H1 (cell line): ENCODE results near the gene FHIT. TPM values are rescaled to one million over a fixed set of nuclear protein-coding genes. Genes with fewer than 3 reads are reported as not detected.

Source experiments
- CREB1 ChIP-seq: IDR thresholded peaks from 2 replicates; pipeline ENCODE4 v1.6.1; 2012; ENCODE audit warnings: inconsistent platforms
- SIRT6 ChIP-seq: IDR thresholded peaks from one replicate; pipeline ENCODE4 v1.7.1; 2012; ENCODE audit warnings: low read length, inconsistent platforms
- TAF7 ChIP-seq: optimal IDR thresholded peaks from 2 replicates; pipeline ENCODE3; 2011; ENCODE audit warnings: low read depth, mild to moderate bottlenecking, inconsistent platforms, low read length, moderate library complexity, borderline replicate concordance
- polyA plus RNA-seq, 7 experiments: library from polyadenylated mRNA; depleted of rRNA in 3 of 7; stranded (reverse) in 5 of 7; unstranded in 2 of 7; fragments of >200 nt in 5 of 7; fragments of 200-250 nt in 2 of 7; gene quantifications; 1 replicate in 5 of 7; 2 replicates in 1 of 7; 4 replicates in 1 of 7; pipeline versions ENCODE4 v1.2.1 to v1.2.3, GENCODE V29; 2011 to 2013; ENCODE audit warnings: missing spikeins in 2 of 7, mixed read lengths in 2 of 7
- total RNA-seq: library from RNA; stranded (reverse); fragmentation: NEBNext Ultra II Directional; extraction: Animal tissue kit (Norgen Biotek cat#: 25700); gene quantifications from 2 replicates; pipeline ENCODE4 v1.2.1, GENCODE V29; 2021

FHIT gene
- total and polyA plus RNA-seq, 2 of the 8 experiments (the other 6 are each of a cell fraction or from before 2014, with no cell fraction given): 1.2 to 3.2 TPM

DNA sequence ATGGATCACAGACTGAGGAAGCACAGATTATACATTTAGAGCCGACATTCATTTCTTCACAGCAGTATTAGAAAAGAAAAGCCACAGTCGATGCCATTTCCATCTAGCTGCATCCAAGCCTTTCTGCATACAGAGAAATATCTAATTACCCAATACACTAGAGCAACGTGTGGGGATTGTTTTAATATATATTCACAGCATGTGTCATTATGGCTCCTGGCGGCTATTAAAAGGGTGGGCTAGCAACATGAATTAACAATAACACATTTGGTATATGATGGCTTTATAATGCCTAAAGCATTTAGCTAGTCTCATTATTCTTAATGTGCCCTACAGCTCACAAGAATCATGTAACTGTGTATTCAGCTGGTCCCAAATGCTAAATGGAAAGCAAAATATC is 1030.5 kb downstream of the FHIT start (continued):
- TF ChIP-seq TAF7 (no peak), CREB1 (no peak), SIRT6 (no peak)
- TF ChIP-seq, all 59 proteins: peak for 0
